Epithelial cell of esophagus (primary cell): ENCODE data around the gene KIF26B.

Source experiments
- DNase-seq: peaks from one replicate; pipeline ENCODE4 v3.0.0; 2010; ENCODE audit warnings: low read depth
- H3K4me3 ChIP-seq: 2 replicates; pipeline ENCODE4 v1.5.1; 2011; ENCODE audit warnings: mild to moderate bottlenecking, low read length, control low read depth
- TF ChIP-seq, protein P1 (sequence below): IDR thresholded peaks from 2 replicates; pipeline ENCODE4 v1.5.1; 2011; ENCODE audit warnings: low read depth, mild to moderate bottlenecking, low read length, control low read depth, inconsistent platforms; ENCODE audit not compliant: insufficient read depth; ENCODE audit errors: missing control alignments

KIF26B gene

DNA sequence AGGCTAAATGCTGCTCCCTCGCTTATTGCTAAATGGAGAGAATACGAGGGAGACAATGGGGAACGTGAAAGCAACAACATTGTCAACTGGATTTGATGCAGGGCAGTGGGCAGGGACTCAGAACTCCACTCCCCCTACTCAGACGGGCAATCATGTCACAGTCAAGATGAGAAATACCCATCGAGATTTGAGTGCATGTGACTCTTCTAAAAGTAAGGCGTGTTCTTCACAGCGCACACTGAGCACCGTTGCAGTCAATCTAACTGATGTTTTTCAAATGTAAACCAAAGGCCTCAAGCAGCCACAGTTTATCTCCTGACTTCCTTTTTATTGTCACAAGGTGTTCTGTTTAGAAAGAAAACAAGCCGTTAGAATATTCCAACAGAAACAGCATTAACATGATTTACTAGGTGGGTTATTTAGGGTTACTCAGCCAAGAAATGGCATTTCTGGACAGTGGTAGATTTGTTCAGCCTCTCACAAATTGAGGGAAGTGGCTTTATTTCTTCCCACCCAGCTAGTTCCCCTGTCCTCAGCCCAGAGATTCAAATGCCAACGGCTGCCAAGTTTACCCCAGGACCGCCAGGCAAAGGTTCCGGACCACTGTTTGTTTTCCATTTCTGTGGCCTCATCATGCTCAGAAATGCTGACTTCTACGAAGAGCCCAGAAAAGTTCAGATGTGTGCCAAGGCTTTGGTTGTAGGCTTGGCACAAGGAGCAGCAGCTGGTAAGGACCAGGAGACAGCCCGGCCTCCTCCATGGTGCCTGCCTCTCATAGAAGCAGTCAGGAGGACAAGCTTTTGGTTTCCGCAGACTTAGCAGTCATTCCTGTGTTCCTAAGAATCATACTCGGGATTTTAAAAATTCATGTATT lies 171.4 kb downstream of the KIF26B start:
- no peak for DNase-seq
- TF ChIP-seq, protein P1, sequence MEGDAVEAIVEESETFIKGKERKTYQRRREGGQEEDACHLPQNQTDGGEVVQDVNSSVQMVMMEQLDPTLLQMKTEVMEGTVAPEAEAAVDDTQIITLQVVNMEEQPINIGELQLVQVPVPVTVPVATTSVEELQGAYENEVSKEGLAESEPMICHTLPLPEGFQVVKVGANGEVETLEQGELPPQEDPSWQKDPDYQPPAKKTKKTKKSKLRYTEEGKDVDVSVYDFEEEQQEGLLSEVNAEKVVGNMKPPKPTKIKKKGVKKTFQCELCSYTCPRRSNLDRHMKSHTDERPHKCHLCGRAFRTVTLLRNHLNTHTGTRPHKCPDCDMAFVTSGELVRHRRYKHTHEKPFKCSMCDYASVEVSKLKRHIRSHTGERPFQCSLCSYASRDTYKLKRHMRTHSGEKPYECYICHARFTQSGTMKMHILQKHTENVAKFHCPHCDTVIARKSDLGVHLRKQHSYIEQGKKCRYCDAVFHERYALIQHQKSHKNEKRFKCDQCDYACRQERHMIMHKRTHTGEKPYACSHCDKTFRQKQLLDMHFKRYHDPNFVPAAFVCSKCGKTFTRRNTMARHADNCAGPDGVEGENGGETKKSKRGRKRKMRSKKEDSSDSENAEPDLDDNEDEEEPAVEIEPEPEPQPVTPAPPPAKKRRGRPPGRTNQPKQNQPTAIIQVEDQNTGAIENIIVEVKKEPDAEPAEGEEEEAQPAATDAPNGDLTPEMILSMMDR: no peak
- no peak overlapping the region for H3K4me3 ChIP-seq

DNA sequence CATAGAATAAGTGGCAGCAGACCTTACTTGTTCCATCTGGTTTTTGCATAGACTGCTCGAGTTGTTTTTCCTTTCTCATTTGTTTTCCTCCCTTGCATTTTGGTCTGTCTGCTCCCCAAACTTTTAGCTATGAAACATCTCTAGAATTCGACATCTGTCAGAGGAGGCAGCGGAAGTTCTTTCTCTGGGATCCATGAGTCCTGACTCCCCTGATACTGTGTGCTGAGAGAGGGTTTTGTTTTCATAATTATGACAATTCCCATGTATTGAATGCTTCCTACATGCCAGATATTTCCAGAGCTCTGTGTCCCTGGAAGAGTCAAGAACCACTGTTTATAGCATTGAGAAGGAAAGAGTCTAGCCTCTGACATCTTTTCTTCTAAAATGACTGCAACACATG lies 172.6 kb downstream of the KIF26B start:
- DNase-seq: no peak
- TF ChIP-seq, protein P1: no peak
- H3K4me3 ChIP-seq: no peak overlapping the region

- DNase-seq: no peak
- TF ChIP-seq, protein P1: no peak
- no peak overlapping the region for H3K4me3 ChIP-seq
These were observed 173.1 kb downstream of the KIF26B start for GRCh38 chr1:245327842-245328241.

GRCh38 chr1:245330951-245331350 lies 176.2 kb downstream of the KIF26B start:
- no peak for DNase-seq
- TF ChIP-seq, protein P1: no peak
- no peak overlapping the region for H3K4me3 ChIP-seq

DNA sequence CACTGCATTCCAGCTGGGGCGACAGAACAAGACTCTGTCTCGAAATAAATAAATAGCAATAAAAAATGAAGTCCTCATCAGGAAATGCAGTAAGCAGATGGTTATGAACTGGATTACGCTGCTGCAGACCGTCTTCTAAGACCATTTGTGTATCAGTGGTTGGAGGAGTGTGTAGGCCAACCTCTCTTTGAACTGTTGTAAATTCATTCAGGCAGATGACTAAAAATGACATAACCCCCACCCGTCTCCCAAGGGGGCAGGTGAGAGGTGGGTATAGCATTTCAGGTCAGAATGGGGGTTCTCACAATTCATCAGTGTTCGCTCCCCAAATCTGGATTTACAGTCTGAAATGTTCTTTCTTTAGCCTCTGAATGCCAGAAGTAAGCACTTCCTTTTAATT lies 177.3 kb downstream of the KIF26B start:
- H3K4me3 ChIP-seq: no peak overlapping the region
- DNase-seq: no peak
- TF ChIP-seq, protein P1: no peak

DNA sequence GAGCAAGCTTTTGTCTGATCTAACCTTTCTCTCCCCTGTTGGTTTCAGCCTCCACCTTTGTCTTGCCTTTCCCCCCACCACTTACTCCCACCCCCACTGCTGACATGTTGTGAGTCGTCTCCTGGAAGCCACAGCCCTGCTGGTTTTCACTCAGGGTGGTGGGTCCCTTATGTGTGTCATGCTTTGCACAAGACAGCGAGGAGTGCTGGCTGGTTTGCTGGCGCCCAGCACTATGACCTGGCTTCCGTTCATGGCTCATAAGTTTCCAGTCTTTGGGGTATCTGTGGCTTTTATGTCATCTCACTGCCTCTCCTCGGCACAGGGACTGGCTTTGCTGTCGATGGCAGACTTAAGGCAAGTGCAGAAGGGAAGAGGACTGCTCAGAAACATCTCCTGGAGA lies 177.7 kb downstream of the KIF26B start:
- TF ChIP-seq, protein P1: no peak
- H3K4me3 ChIP-seq: no peak overlapping the region
- no peak for DNase-seq

DNA sequence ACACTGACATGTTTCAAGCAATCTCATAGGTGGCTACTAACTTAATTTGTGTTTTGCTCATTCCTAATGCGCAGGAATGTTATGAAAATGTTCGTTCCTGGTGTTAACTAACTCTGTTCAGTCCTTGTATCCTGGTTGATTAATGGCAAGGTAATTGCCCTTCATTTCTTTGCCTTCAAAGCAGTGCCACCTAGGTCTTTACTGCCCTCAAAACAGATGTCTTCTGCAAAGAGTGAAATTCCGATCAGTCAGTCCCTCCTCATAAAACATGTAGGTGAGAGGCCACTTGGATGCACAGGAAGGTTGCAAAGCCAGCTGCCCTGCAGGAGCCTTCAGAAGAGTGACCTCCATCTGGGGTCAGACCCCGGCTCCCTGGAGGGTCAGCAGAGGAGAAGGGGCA lies 179.4 kb downstream of the KIF26B start:
- no peak for DNase-seq
- no peak overlapping the region for H3K4me3 ChIP-seq
- TF ChIP-seq, protein P1: no peak
